HEK293 (cell line): ENCODE results near the gene AKT1.
A peak's percentile ranks its signal among the peaks of the same experiment; 100 is the strongest.

ENCODE experiments used
- KLF10 ChIP-seq: fragments of 450-650 bp; IDR thresholded peaks from 2 replicates; pipeline ENCODE4 v1.5.1; 2018; ENCODE audit warnings: missing biosample characterization, mild to moderate bottlenecking, missing genetic modification characterization
- KLF17 ChIP-seq: fragments of 450-650 bp; formaldehyde crosslinking; IDR thresholded peaks from 2 replicates; pipeline ENCODE4 v1.5.1; 2016; ENCODE audit warnings: missing biosample characterization, missing genetic modification characterization
- KLF8 ChIP-seq: fragments of 450-650 bp; formaldehyde crosslinking; IDR thresholded peaks from 2 replicates; pipeline ENCODE4 v1.5.1; 2016; ENCODE audit warnings: missing biosample characterization, missing genetic modification characterization
- OVOL3 ChIP-seq: fragments of 450-650 bp; formaldehyde crosslinking; IDR thresholded peaks from 2 replicates; pipeline ENCODE4 v1.5.1; 2016; ENCODE audit warnings: missing biosample characterization, missing genetic modification characterization
- PBX3 ChIP-seq: sonication (generic); formaldehyde crosslinking; IDR thresholded peaks from 2 replicates; pipeline ENCODE4 v1.8.1; 2022; ENCODE audit warnings: mild to moderate bottlenecking, moderate library complexity, missing genetic modification reagents
- PRDM10 ChIP-seq: fragments of 450-650 bp; formaldehyde crosslinking; IDR thresholded peaks from 2 replicates; pipeline ENCODE4 v1.5.1; 2016; ENCODE audit warnings: missing biosample characterization, missing genetic modification characterization
- PRDM4 ChIP-seq: fragments of 450-650 bp; formaldehyde crosslinking; IDR thresholded peaks from 2 replicates; pipeline ENCODE4 v1.5.1; 2017; ENCODE audit warnings: missing biosample characterization, missing genetic modification characterization
- ZBTB44 ChIP-seq: fragments of 450-650 bp; IDR thresholded peaks from 2 replicates; pipeline ENCODE4 v1.5.1; 2018; ENCODE audit warnings: missing biosample characterization, mild to moderate bottlenecking, missing genetic modification characterization
- ZFP69B ChIP-seq: fragments of 450-650 bp; formaldehyde crosslinking; IDR thresholded peaks from 2 replicates; pipeline ENCODE4 v1.5.1; 2016; ENCODE audit warnings: missing biosample characterization, missing genetic modification characterization
- ZNF169 ChIP-seq: fragments of 450-650 bp; formaldehyde crosslinking; IDR thresholded peaks from 2 replicates; pipeline ENCODE4 v1.5.1; 2016; ENCODE audit warnings: missing biosample characterization, missing genetic modification characterization
- ZNF19 ChIP-seq: fragments of 450-650 bp; formaldehyde crosslinking; IDR thresholded peaks from 2 replicates; pipeline ENCODE4; 2016; ENCODE audit warnings: missing biosample characterization, missing genetic modification characterization, low read depth
- ZNF24 ChIP-seq: fragments of 450-650 bp; formaldehyde crosslinking; IDR thresholded peaks from 2 replicates; pipeline ENCODE4 v1.5.1; 2016; ENCODE audit warnings: missing biosample characterization, missing genetic modification characterization
- ZNF335 ChIP-seq: fragments of 450-650 bp; formaldehyde crosslinking; conservative IDR thresholded peaks from 2 replicates; pipeline ENCODE4 v1.5.1; 2016; ENCODE audit warnings: missing biosample characterization, missing genetic modification characterization
- ZNF391 ChIP-seq: fragments of 450-650 bp; formaldehyde crosslinking; IDR thresholded peaks from 2 replicates; pipeline ENCODE4 v1.5.1; 2016; ENCODE audit warnings: low read depth, missing biosample characterization, missing genetic modification characterization, borderline replicate concordance
- ZNF404 ChIP-seq: fragments of 450-650 bp; formaldehyde crosslinking; IDR thresholded peaks from 2 replicates; pipeline ENCODE4 v1.5.1; 2017; ENCODE audit warnings: missing biosample characterization, missing genetic modification characterization
- ZNF433 ChIP-seq: fragments of 450-650 bp; formaldehyde crosslinking; IDR thresholded peaks from 2 replicates; pipeline ENCODE4 v1.5.1; 2016; ENCODE audit warnings: missing biosample characterization, missing genetic modification characterization, low read depth
- ZNF518A ChIP-seq: fragments of 450-650 bp; formaldehyde crosslinking; conservative IDR thresholded peaks from 2 replicates; pipeline ENCODE4 v1.5.1; 2016; ENCODE audit warnings: low read depth, missing biosample characterization, missing genetic modification characterization
- ZNF544 ChIP-seq: fragments of 450-650 bp; formaldehyde crosslinking; IDR thresholded peaks from 2 replicates; pipeline ENCODE4 v1.5.0; 2017; ENCODE audit warnings: missing biosample characterization, missing genetic modification characterization
- ZNF555 ChIP-seq: fragments of 450-650 bp; formaldehyde crosslinking; conservative IDR thresholded peaks from 2 replicates; pipeline ENCODE4 v1.5.1; 2017; ENCODE audit warnings: missing biosample characterization, mild to moderate bottlenecking, missing genetic modification characterization, inconsistent platforms
- ZNF558 ChIP-seq: fragments of 450-650 bp; formaldehyde crosslinking; IDR thresholded peaks from 2 replicates; pipeline ENCODE4 v1.5.1; 2016; ENCODE audit warnings: missing biosample characterization, missing genetic modification characterization
- ZNF561 ChIP-seq: fragments of 450-650 bp; IDR thresholded peaks from 2 replicates; pipeline ENCODE4 v1.5.1; 2018; ENCODE audit warnings: missing biosample characterization, missing genetic modification characterization, borderline replicate concordance
- ZNF624 ChIP-seq: fragments of 450-650 bp; formaldehyde crosslinking; IDR thresholded peaks from 2 replicates; pipeline ENCODE4 v1.5.1; 2017; ENCODE audit warnings: missing biosample characterization, missing genetic modification characterization

The AKT1 gene

GRCh38 chr14:104826189-104826860 is 30.8 kb upstream of the AKT1 start (continued):
- no peak for TF ChIP-seq PBX3 (CRISPR knock-in tag)
- no peak for TF ChIP-seq ZNF404 (tag by site-specific recombination)
- peak; percentile 69 for TF ChIP-seq KLF17 (tag by site-specific recombination)
- TF ChIP-seq ZNF624: no peak
- TF ChIP-seq ZNF544 (tag by site-specific recombination): no peak
- TF ChIP-seq KLF10 (tag by site-specific recombination): peak; percentile 76
- no peak for TF ChIP-seq PRDM4 (tag by site-specific recombination)
- 0 out of 2 replicates have a peak, but pooled peaks have one; percentile 23 for TF ChIP-seq ZNF24 (tag by site-specific recombination)
- no peak for TF ChIP-seq ZNF169
- no peak for TF ChIP-seq ZNF433 (tag by site-specific recombination)
- TF ChIP-seq ZNF19 (tag by site-specific recombination): no peak
- TF ChIP-seq ZNF518A (tag by site-specific recombination): no peak
- no peak for TF ChIP-seq OVOL3 (tag by site-specific recombination)
- peak; percentile 61; the same call in 1 of the 2 replicates for TF ChIP-seq PRDM10 (tag by site-specific recombination)
- peak; percentile 71 for TF ChIP-seq ZNF335
- no peak for TF ChIP-seq ZNF558
- peak; percentile 72; the same call in 1 of the 2 replicates for TF ChIP-seq ZNF561 (tag by site-specific recombination)
- no peak for TF ChIP-seq ZNF391
- TF ChIP-seq ZNF555 (tag by site-specific recombination): no peak
- TF ChIP-seq ZFP69B (tag by site-specific recombination): no peak; the same call in 1 of the 2 replicates
- peak; percentile 80; the same call in 1 of the 2 replicates for TF ChIP-seq KLF8 (tag by site-specific recombination)
- TF ChIP-seq ZBTB44 (tag by site-specific recombination): no peak
